ENCODE measurements around the gene JUNB.
A peak's percentile ranks its signal among the peaks of the same experiment; 100 is the strongest.

DNA sequence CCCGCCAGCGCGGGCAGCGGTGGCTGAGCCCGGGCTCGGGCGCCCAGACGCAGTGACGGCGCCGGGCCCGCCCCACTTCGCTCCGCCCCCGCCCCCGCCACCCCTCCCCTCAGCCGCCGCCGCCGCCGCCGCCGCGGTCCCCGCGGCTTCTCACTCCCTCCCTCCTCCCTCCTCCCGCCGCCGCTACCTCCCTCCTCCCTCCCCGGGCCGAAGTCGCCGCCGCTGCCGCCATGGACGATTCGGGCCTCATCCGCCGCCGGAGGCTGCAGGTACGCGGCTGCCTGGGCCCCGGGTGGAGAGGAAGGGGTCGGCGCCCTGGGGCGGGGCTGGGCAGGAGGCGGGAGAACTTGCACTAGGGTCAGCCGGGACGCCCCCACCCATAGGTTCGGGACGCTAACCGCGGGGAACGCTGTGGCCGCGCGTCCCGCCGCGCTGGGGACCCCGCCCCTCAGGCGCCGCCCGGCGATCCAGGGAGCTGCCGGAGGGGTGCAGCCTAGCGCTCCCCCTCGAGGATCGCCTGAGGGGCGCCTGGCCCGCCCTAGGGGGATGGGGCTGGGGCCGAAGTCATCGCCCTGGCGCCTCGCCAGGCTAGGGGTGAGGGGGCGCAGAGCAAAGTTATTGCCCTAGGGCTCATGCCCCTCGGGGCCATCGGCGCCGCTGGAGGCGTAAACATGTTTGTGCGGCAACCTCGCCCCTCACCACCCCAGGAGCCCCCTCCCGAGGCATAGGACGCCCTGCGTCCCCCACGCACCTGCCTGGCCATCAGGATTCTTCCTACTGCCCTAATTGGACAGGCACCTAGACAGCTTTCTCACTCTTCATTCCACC is 42.7 kb downstream of the JUNB start:
- TF ChIP-seq, protein P1, sequence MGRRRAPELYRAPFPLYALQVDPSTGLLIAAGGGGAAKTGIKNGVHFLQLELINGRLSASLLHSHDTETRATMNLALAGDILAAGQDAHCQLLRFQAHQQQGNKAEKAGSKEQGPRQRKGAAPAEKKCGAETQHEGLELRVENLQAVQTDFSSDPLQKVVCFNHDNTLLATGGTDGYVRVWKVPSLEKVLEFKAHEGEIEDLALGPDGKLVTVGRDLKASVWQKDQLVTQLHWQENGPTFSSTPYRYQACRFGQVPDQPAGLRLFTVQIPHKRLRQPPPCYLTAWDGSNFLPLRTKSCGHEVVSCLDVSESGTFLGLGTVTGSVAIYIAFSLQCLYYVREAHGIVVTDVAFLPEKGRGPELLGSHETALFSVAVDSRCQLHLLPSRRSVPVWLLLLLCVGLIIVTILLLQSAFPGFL (CRISPR knock-in tag; IDR thresholded peaks at IDR 0.05; ENCODE audit: borderline replicate concordance), result no peak
- TF ChIP-seq, protein P2, sequence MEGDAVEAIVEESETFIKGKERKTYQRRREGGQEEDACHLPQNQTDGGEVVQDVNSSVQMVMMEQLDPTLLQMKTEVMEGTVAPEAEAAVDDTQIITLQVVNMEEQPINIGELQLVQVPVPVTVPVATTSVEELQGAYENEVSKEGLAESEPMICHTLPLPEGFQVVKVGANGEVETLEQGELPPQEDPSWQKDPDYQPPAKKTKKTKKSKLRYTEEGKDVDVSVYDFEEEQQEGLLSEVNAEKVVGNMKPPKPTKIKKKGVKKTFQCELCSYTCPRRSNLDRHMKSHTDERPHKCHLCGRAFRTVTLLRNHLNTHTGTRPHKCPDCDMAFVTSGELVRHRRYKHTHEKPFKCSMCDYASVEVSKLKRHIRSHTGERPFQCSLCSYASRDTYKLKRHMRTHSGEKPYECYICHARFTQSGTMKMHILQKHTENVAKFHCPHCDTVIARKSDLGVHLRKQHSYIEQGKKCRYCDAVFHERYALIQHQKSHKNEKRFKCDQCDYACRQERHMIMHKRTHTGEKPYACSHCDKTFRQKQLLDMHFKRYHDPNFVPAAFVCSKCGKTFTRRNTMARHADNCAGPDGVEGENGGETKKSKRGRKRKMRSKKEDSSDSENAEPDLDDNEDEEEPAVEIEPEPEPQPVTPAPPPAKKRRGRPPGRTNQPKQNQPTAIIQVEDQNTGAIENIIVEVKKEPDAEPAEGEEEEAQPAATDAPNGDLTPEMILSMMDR (IDR thresholded peaks at IDR 0.05), result no peak
- TF ChIP-seq MAX (CRISPR knock-in tag; IDR thresholded peaks at IDR 0.05) (0 out of 2 replicates have a peak, but pooled peaks have one; percentile 33), ZMAT4 (CRISPR knock-in tag; IDR thresholded peaks at IDR 0.05) (no peak), STAT6 (CRISPR knock-in tag; conservative IDR thresholded peaks at IDR 0.05; ENCODE audit: low read depth) (no peak), ATF1 (CRISPR knock-in tag; IDR thresholded peaks at IDR 0.05) (no peak), TP53 (CRISPR knock-in tag; IDR thresholded peaks at IDR 0.05) (no peak)

Data from WTC11 (cell line).